GM12872 (cell line): ENCODE data around the gene CX3CR1.

Experiments used
- CTCF ChIP-seq: IDR thresholded peaks from 3 replicates; pipeline ENCODE4 v1.5.1; 2011; ENCODE audit warnings: low read depth, mild to moderate bottlenecking, low read length, moderate library complexity; ENCODE audit not compliant: insufficient read depth

The CX3CR1 gene

GRCh38 chr3:39281533-39281932 is 1.7 kb upstream of the CX3CR1 start:
- no peak for TF ChIP-seq CTCF

- no peak for TF ChIP-seq CTCF
Measured at GRCh38 chr3:39280571-39280970, 735 bp upstream of the CX3CR1 start.

GRCh38 chr3:39278616-39278935 is 1.3 kb downstream of the CX3CR1 start:
- TF ChIP-seq CTCF = no peak

GRCh38 chr3:39277893-39278615 is 1.8 kb downstream of the CX3CR1 start:
- TF ChIP-seq CTCF = no peak

GRCh38 chr3:39276746-39277145 is 3.1 kb downstream of the CX3CR1 start:
- TF ChIP-seq CTCF = no peak

GRCh38 chr3:39275963-39276593 is 3.8 kb downstream of the CX3CR1 start:
- no peak for TF ChIP-seq CTCF

- TF ChIP-seq CTCF = no peak
Measured at GRCh38 chr3:39275052-39275451, 4.8 kb downstream of the CX3CR1 start.
